Measurements from ENCODE around the gene FTO. TPM values are rescaled to one million over a fixed set of nuclear protein-coding genes. Genes with fewer than 3 reads are reported as not detected.

FTO gene
- polyA plus RNA-seq, 1 experiment: 135 TPM

DNA sequence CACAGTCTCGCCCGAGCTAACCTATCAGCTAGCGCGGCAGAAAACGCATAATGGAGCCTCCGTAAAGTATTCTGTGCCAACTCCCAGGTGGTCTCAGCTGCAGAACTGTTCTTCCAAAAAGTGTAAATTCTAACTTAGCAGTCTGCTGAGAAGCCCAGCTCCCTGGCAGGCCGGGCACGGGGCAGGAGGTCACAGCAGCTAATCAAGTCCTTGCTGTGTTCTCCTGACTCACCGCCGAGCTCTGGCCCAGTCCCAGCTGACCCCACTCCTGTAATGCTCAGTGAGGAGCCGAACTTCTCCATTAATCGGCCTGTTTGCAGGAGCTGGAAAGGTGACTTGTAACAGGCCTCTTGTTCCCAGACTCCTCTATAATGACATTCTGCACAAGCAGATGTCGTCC, 389.3 kb downstream of the FTO start:
- Histone ChIP-seq H3K9me3 (ENCODE audit: control insufficient read depth, insufficient read depth, low read length) (no peaks in the 10 kb centered on the region), H3K27me3 (ENCODE audit: control insufficient read depth, insufficient read depth, low read length) (no peaks in the 10 kb centered on the region), H3K4me3 (ENCODE audit: low read depth, low read length) (no peak overlapping the region), H3K27ac (ENCODE audit: low read depth, low read length) (no peak overlapping the region)
- CTCF ChIA-PET: no interaction called here
- TF ChIP-seq, protein P1, sequence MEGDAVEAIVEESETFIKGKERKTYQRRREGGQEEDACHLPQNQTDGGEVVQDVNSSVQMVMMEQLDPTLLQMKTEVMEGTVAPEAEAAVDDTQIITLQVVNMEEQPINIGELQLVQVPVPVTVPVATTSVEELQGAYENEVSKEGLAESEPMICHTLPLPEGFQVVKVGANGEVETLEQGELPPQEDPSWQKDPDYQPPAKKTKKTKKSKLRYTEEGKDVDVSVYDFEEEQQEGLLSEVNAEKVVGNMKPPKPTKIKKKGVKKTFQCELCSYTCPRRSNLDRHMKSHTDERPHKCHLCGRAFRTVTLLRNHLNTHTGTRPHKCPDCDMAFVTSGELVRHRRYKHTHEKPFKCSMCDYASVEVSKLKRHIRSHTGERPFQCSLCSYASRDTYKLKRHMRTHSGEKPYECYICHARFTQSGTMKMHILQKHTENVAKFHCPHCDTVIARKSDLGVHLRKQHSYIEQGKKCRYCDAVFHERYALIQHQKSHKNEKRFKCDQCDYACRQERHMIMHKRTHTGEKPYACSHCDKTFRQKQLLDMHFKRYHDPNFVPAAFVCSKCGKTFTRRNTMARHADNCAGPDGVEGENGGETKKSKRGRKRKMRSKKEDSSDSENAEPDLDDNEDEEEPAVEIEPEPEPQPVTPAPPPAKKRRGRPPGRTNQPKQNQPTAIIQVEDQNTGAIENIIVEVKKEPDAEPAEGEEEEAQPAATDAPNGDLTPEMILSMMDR (IDR thresholded peaks at IDR 0.05; ENCODE audit: low read depth, low read length): no peak
- no peak for DNase-seq (ENCODE audit: low read depth, low spot score)
- POLR2A ChIA-PET: no interaction called here

DNA sequence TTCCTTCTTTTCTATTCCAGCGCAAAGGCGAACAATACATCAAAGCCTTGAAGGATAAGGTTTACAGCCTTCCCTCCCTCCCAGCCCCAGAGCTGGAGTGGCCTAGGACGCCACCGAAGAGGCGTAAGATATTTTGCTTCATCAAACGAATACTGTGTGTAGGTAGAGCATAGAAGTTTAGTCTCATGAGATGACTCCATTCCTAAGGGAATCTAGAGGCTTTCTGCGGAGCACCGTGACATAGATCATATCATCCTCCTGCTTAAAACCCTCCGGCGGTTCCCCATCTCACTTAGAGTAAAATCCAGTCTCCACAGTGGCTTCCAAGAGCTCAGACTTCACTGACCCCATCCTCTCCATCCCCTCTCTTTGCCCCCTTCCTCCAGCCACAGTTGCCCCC, 390.7 kb downstream of the FTO start:
- Histone ChIP-seq H3K4me3 (ENCODE audit: low read depth, low read length) (no peak overlapping the region), H3K27me3 (ENCODE audit: control insufficient read depth, insufficient read depth, low read length) (no peaks in the 10 kb centered on the region), H3K27ac (ENCODE audit: low read depth, low read length) (no peak overlapping the region), H3K9me3 (ENCODE audit: control insufficient read depth, insufficient read depth, low read length) (no peaks in the 10 kb centered on the region)
- no peak for DNase-seq (ENCODE audit: low read depth, low spot score)
- POLR2A ChIA-PET: no interaction called here
- TF ChIP-seq, protein P1 (IDR thresholded peaks at IDR 0.05; ENCODE audit: low read depth, low read length): no peak
- CTCF ChIA-PET: no interaction called here

DNA sequence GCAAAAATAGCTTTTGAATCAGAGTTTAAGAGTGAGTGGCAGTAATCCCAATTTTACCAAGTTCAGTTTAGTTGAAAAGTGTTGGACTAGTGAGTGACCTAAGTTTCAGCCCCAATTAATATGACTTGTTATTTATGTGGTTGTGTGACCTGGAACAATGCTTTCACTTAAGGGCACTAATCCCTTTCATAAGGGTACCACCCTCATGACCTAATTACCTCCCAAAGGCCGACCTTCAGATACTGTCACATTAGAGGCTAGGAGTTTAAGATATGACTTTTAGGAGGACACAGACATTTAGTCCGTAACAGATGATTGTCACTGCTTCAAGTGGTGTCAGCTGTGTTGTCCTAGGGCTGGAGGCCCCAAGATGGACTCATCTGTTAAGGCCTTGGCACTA, 392.7 kb downstream of the FTO start:
- ChIA-PET CTCF (no interaction called here), POLR2A (no interaction called here)
- H3K27me3 ChIP-seq (ENCODE audit: control insufficient read depth, insufficient read depth, low read length): no peaks in the 10 kb centered on the region
- H3K4me3 ChIP-seq (ENCODE audit: low read depth, low read length): no peak overlapping the region
- DNase-seq (ENCODE audit: low read depth, low spot score): no peak
- no peak overlapping the region for H3K27ac ChIP-seq (ENCODE audit: low read depth, low read length)
- TF ChIP-seq, protein P1 (IDR thresholded peaks at IDR 0.05; ENCODE audit: low read depth, low read length): no peak
- H3K9me3 ChIP-seq (ENCODE audit: control insufficient read depth, insufficient read depth, low read length): no peaks in the 10 kb centered on the region

DNA sequence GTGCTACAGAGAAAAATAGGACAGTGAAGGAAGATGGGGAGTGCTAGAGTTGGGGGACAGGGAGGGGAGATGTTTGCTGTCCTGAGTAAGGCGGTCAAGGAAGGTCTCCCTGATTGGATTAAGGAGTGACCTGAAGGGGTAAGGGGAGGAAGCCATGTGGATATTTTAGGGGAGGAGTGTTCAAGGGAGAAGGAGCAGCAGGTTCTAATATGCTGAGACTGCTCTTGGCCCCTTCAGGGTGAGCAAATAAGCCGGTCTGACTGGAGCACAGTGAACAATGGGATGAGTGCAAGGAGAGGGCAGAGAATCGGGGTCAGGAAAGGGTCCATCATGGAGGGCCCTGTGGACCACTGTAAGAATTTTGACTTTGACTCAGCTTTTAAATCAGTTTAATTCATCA, 393.8 kb downstream of the FTO start:
- TF ChIP-seq, protein P1 (IDR thresholded peaks at IDR 0.05; ENCODE audit: low read depth, low read length): no peak
- H3K27me3 ChIP-seq (ENCODE audit: control insufficient read depth, insufficient read depth, low read length): no peaks in the 10 kb centered on the region
- H3K9me3 ChIP-seq (ENCODE audit: control insufficient read depth, insufficient read depth, low read length): no peaks in the 10 kb centered on the region
- H3K4me3 ChIP-seq (ENCODE audit: low read depth, low read length): no peak overlapping the region
- ChIA-PET POLR2A (no interaction called here), CTCF (no interaction called here)
- H3K27ac ChIP-seq (ENCODE audit: low read depth, low read length): no peak overlapping the region
- no peak for DNase-seq (ENCODE audit: low read depth, low spot score)

DNA sequence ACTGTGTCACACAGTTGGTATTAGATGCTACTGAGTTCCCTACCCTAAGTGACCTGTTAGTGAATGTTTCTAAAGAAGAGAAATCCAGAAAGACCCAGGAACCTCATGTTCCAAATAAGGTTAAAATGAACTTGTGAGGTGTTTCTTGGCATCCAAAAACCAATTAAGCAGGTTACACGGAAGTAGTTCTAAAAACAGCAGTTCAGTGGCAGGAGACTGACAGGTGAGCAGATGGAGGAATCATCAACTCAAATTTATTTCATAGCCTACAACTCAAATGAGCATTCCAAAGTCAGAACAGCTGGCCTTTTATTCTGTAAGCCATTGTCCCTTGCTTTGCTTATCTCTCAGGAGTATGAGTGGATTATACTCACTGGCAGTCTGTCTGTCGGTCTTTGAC, 394.3 kb downstream of the FTO start:
- ChIA-PET POLR2A (no interaction called here), CTCF (no interaction called here)
- H3K27me3 ChIP-seq (ENCODE audit: control insufficient read depth, insufficient read depth, low read length): no peaks in the 10 kb centered on the region
- TF ChIP-seq, protein P1 (IDR thresholded peaks at IDR 0.05; ENCODE audit: low read depth, low read length): no peak
- DNase-seq (ENCODE audit: low read depth, low spot score): no peak
- no peak overlapping the region for H3K4me3 ChIP-seq (ENCODE audit: low read depth, low read length)
- no peaks in the 10 kb centered on the region for H3K9me3 ChIP-seq (ENCODE audit: control insufficient read depth, insufficient read depth, low read length)
- no peak overlapping the region for H3K27ac ChIP-seq (ENCODE audit: low read depth, low read length)

All from AG04450 (cell line).